ENCODE data around the gene SPATA31C1. TPM values are rescaled to one million over a fixed set of nuclear protein-coding genes. Genes with fewer than 3 reads are reported as not detected.

SPATA31C1 gene
- total RNA-seq, 1 experiment from 2014 or later: not detected

- TF ChIP-seq HMGA2 (CRISPR knock-in tag; IDR thresholded peaks at IDR 0.05) (no peak), ATF6 (CRISPR knock-in tag; IDR thresholded peaks at IDR 0.05) (no peak), MXD4 (CRISPR knock-in tag; IDR thresholded peaks at IDR 0.05; ENCODE audit: borderline replicate concordance) (no peak), ZNF423 (CRISPR knock-in tag; IDR thresholded peaks at IDR 0.05) (no peak), E2F1 (CRISPR knock-in tag; IDR thresholded peaks at IDR 0.05) (no peak), ZBTB43 (CRISPR knock-in tag; IDR thresholded peaks at IDR 0.05) (no peak), CREB1 (CRISPR knock-in tag; IDR thresholded peaks at IDR 0.05) (no peak), E2F5 (CRISPR knock-in tag; IDR thresholded peaks at IDR 0.05) (no peak), ERG (CRISPR knock-in tag; IDR thresholded peaks at IDR 0.05) (no peak), FOXP1 (CRISPR knock-in tag; IDR thresholded peaks at IDR 0.05; ENCODE audit: borderline replicate concordance) (no peak), GRHL2 (CRISPR knock-in tag; IDR thresholded peaks at IDR 0.05; ENCODE audit: insufficient replicate concordance, severe bottlenecking) (no peak), ZNF138 (CRISPR knock-in tag; conservative IDR thresholded peaks at IDR 0.05) (no peak), CBFB (CRISPR knock-in tag; IDR thresholded peaks at IDR 0.05; ENCODE audit: low read depth) (no peak), ZNF263 (CRISPR knock-in tag; IDR thresholded peaks at IDR 0.05; ENCODE audit: low read depth) (no peak), NR2C2 (CRISPR knock-in tag; IDR thresholded peaks at IDR 0.05) (no peak), SMAD4 (CRISPR knock-in tag; IDR thresholded peaks at IDR 0.05) (no peak), MYBL2 (CRISPR knock-in tag; IDR thresholded peaks at IDR 0.05) (no peak), HMGXB4 (CRISPR knock-in tag; IDR thresholded peaks at IDR 0.05) (no peak)
- POLR2A ChIA-PET: no interaction called here
- Mint-ChIP-seq H3K27me3 (ENCODE audit: low read depth) (no peaks in the 10 kb centered on the region; the same call in 1 of the 2 replicates), H3K4me3 (no peak overlapping the region), H3K4me1 (peaks cover 3% of the 10 kb centered on the region), H3K27ac (no peak overlapping the region), H3K36me3 (no peaks in the 10 kb centered on the region), H3K9me3 (no peaks in the 10 kb centered on the region)
- no peak for DNase-seq (ENCODE audit: low spot score)
- ATAC-seq: no peak
- CTCF ChIA-PET: no interaction called here
Observed at GRCh38 chr9:87888501-87888900, 29.3 kb upstream of the SPATA31C1 start.

Measured in WTC11 (cell line).